Psoas muscle (tissue), 8 donors: ENCODE results near the gene BOLA1. TPM values are rescaled to one million over a fixed set of nuclear protein-coding genes. Genes with fewer than 3 reads are reported as not detected.

Experiments used
- ATAC-seq, 4 donors: fragments of 200-7000 bp; cut with Tn5 transposase; one replicate each; pipeline ENCODE4 v1.9.1; 2020; ENCODE audit warnings: moderate library complexity in 3 of 4, mild to moderate bottlenecking in 2 of 4
- DNase-seq, 2 donors: peaks; one replicate each; pipeline ENCODE4 v3.0.0-alpha.2; 2020
- H3K27ac ChIP-seq: fragments of 200-600 bp; one replicate; pipeline ENCODE4 v1.8.0; 2022
- H3K27me3 ChIP-seq, 3 donors: fragments of 200-600 bp in 1 of 3; one replicate each; pipeline versions ENCODE4 v1.6.1 to v1.8.0; 2013 to 2022; ENCODE audit warnings: low read length in 2 of 3, mild to moderate bottlenecking in 2 of 3, moderate library complexity in 1 of 3; ENCODE audit not compliant: insufficient read depth in 3 of 3
- H3K36me3 ChIP-seq, 2 donors: fragments of 200-600 bp in 1 of 2; one replicate each; pipeline versions ENCODE4 v1.6.1 to v1.8.0; 2013 to 2022; ENCODE audit warnings: low read depth in 1 of 2, mild to moderate bottlenecking in 1 of 2, moderate library complexity in 1 of 2; ENCODE audit not compliant: insufficient read depth in 1 of 2
- H3K4me1 ChIP-seq: fragments of 200-600 bp; one replicate; pipeline ENCODE4 v1.8.0; 2022
- H3K4me3 ChIP-seq: fragments of 200-600 bp; one replicate; pipeline ENCODE4 v1.8.0; 2022; ENCODE audit warnings: mild to moderate bottlenecking
- H3K9me3 ChIP-seq: fragments of 200-600 bp; one replicate; pipeline ENCODE4 v1.8.0; 2022
- CTCF ChIP-seq: fragments of 200-600 bp; IDR thresholded peaks from one replicate; pipeline ENCODE4 v1.8.0; 2022; ENCODE audit warnings: antibody characterized with exemption
- WGBS, 3 donors: extraction: QIAGEN DNeasy Blood & Tissue Kit; methylation state at CpG; one replicate each; pipeline versions ENCODE4 v1.1.6 to v1.1.7; 2013; 5-methylcytosine and 5-hydroxymethylcytosine counted together
- intact Hi-C, 2 donors: fragments of 100-400 bp; cut with DNase I; formaldehyde crosslinking; loops; one replicate each; pipeline versions ENCODE4 v1.11.0 to v1.14.2; 2022
- polyA plus RNA-seq, 3 donors: library from polyadenylated mRNA; stranded (reverse); fragments of 200-250 nt; gene quantifications; one replicate each; pipeline ENCODE4 v1.2.3, GENCODE V29; 2013
- total RNA-seq, 4 donors: library from RNA; stranded (reverse); fragmentation: NEBNext Ultra II Directional in 2 of 4; extraction: Animal tissue kit (Norgen Biotek cat#: 25700) in 2 of 4; gene quantifications; one replicate each; pipeline versions ENCODE4 v1.2.1 to v1.2.4, GENCODE V29; 2021 to 2023
- donor health status: healthy with polysubstance abuse.
- donor health status: DM: no; HTN: no; CAD: no; lungs with moderate emphysema.
- donor health status: Bipolar disorder and iron deficiency.
- donor health status: healthy.
- donor health status: DM: yes; HTN: yes; CAD: no.
- donor health status: DM: no; HTN: no; CAD: no.
- donor health status: DM: no; HTN: no; CAD: no.
- donor health status: DM: yes; HTN: yes; CAD: no.

Gene BOLA1
- total and polyA plus RNA-seq, 7 donors, result 13.9 to 45.3 (median 18.1) TPM

DNA sequence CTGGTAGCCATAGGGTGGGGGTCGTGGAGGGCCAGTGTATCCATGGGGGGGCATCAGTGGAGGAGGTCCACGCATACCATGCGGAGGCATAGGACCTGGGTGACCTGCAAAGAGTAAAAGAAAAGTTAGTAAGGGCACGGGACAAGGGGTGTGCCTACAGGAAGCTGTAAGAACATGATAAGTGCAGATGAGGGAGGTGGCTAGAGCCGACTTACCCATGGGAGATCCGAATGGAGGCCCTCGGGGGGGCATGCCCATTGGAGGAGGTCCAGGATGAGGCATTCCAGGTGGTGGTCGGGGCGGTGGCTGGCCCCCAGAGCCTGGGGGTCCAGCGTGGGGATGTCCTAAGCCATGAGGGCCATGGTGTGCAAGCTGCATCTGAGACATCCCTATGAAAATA lies 24.3 kb downstream of the BOLA1 start:
- WGBS, 3 donors, result 83 to 90% (median 86%) methylated on average over 10 of the region's 10 CpGs
- H3K27me3 ChIP-seq, result no peaks in the 10 kb centered on the region
- H3K4me1 ChIP-seq, result peaks cover 23% of the 10 kb centered on the region
- intact Hi-C loops, result no loop called here
- no peak for TF ChIP-seq CTCF
- no peak overlapping the region for H3K27ac ChIP-seq
- H3K9me3 ChIP-seq, result no peaks in the 10 kb centered on the region
- H3K36me3 ChIP-seq, result peaks cover 0 to 54% of the 10 kb centered on the region in 2 donors
- no peak overlapping the region for H3K4me3 ChIP-seq
- ATAC-seq (no peak), DNase-seq (no peak)

GRCh38 chr1:149925345-149925744 lies 26.0 kb downstream of the BOLA1 start:
- no peak for TF ChIP-seq CTCF
- intact Hi-C loops, result loop anchor here in 1 of 2 donors (5.0 kb wide), 1 partner anchor 33 kb away; no protein-coding TSS in a partner anchor
- peaks cover 0 to 54% of the 10 kb centered on the region in 2 donors for H3K36me3 ChIP-seq
- 86 to 95% (median 89%) methylated on average over 3 of the region's 3 CpGs for WGBS, 3 donors
- no peaks in the 10 kb centered on the region for H3K9me3 ChIP-seq
- peaks cover 27% of the 10 kb centered on the region for H3K4me1 ChIP-seq
- DNase-seq (no peak), ATAC-seq (no peak)
- H3K4me3 ChIP-seq, result peak overlapping the region; percentile 12
- H3K27ac ChIP-seq, result no peak overlapping the region
- no peaks in the 10 kb centered on the region for H3K27me3 ChIP-seq

DNA sequence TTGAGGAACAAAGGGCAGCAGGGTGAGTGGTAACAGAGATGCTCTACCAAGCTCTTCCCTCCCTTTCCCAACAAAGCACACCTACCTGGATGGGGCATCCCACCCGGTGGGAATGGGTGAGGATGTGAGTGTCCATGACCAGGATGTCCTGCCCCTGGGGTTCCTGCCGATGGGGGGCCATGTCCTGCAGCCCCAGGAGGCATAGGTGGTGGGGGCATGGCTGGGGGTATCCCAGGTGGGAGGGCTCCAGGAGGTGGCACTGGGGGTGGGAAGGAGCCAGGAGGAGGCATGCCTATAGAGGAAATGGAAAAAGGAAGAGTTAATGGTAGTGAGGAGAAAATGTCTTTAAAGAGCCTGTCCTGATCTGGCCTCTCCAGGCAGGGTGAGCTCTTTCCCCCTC lies 26.4 kb downstream of the BOLA1 start:
- Histone ChIP-seq H3K36me3 (peaks cover 0 to 54% of the 10 kb centered on the region in 2 donors), H3K4me1 (peaks cover 27% of the 10 kb centered on the region), H3K27ac (no peak overlapping the region), H3K4me3 (peak overlapping the region; percentile 100), H3K27me3 (no peaks in the 10 kb centered on the region), H3K9me3 (no peaks in the 10 kb centered on the region)
- DNase-seq (no peak), ATAC-seq (no peak)
- no peak for TF ChIP-seq CTCF
- intact Hi-C loops, result loop anchor here (2.0 to 5.0 kb wide), 2 partner anchors 33 to 35 kb away; no protein-coding TSS in a partner anchor
- 76 to 100% (median 90%) methylated on average over 1 to 2 of the region's 2 CpGs for WGBS, 3 donors

GRCh38 chr1:149926296-149926695 lies 26.9 kb downstream of the BOLA1 start:
- no peak for TF ChIP-seq CTCF
- H3K4me3 ChIP-seq, result peak overlapping the region; percentile 100
- peaks cover 27% of the 10 kb centered on the region for H3K4me1 ChIP-seq
- H3K27ac ChIP-seq, result no peak overlapping the region
- no peaks in the 10 kb centered on the region for H3K9me3 ChIP-seq
- WGBS, 3 donors, result 90 to 93% (median 92%) methylated on average over 9 of the region's 9 CpGs
- intact Hi-C loops, result loop anchor here (2.0 to 5.0 kb wide), 2 partner anchors 34 to 35 kb away; no protein-coding TSS in a partner anchor
- ATAC-seq (no peak), DNase-seq (no peak)
- H3K36me3 ChIP-seq, result peaks cover 0 to 54% of the 10 kb centered on the region in 2 donors
- H3K27me3 ChIP-seq, result no peaks in the 10 kb centered on the region

- peaks cover 0 to 46% of the 10 kb centered on the region in 2 donors for H3K36me3 ChIP-seq
- peak overlapping the region; percentile 100 for H3K4me3 ChIP-seq
- no peaks in the 10 kb centered on the region for H3K27me3 ChIP-seq
- peaks cover 27% of the 10 kb centered on the region for H3K4me1 ChIP-seq
- no peaks in the 10 kb centered on the region for H3K9me3 ChIP-seq
- no peak for ATAC-seq
- 2 to 5% (median 3%) methylated on average over 10 of the region's 10 CpGs for WGBS, 3 donors
- DNase-seq, result no peak
- peak; percentile 13 for TF ChIP-seq CTCF
- intact Hi-C loops, result loop anchor here (2.0 to 5.0 kb wide), 2 partner anchors 35 to 36 kb away; no protein-coding TSS in a partner anchor
- peak overlapping the region; percentile 96 for H3K27ac ChIP-seq
Measured at GRCh38 chr1:149927056-149927562, 27.7 kb downstream of the BOLA1 start.
